Measurements from ENCODE around the gene EVI2B. TPM values are rescaled to one million over a fixed set of nuclear protein-coding genes. Genes with fewer than 3 reads are reported as not detected.

The EVI2B gene
- total and polyA plus RNA-seq, 4 donors = 2.8 to 5.8 (median 3.7) TPM

DNA sequence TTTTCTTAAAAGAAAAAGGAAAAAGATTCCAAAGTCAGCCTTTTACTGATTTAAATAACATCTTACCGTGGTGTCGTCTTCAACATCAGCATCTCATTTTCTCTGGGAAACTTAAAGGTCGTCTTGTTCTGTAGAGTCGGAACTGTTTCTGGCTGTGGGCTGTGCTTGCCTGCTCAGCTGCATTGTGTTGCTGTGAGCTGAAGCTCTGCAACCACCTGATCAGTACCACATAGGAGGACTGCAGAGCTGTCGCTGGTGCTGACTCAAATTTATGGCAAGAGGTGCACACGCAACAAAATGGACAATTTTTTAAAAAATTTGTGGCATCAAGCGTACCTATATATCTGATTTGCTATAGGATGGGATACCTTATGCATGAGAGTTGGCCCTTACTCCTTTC, 16.8 kb downstream of the EVI2B start, which contains the start of gene OMG:
Gene OMG (minus strand): TSS at position 150 of the 400 bp plus-strand sequence. CDS start 908 bp downstream, outside the sequence.
- 94% methylated on average over 7 of the region's 7 CpGs for WGBS
- Histone ChIP-seq H3K27ac (ENCODE audit: low read depth in 1 of 2, low read length in 2 of 2) (no peak within 1 kb of the TSS), H3K9ac (ENCODE audit: low read depth in 1 of 2, low read length in 2 of 2) (no peak within 1 kb of the TSS), H3K4me1 (ENCODE audit: control insufficient read depth in 4 of 4, insufficient read depth in 4 of 4, low read length in 3 of 4) (no peaks in the 10 kb centered on the region), H3K27me3 (ENCODE audit: control insufficient read depth in 4 of 4, insufficient read depth in 4 of 4, low read length in 3 of 4) (no peaks in the 10 kb centered on the region), H3K36me3 (ENCODE audit: control insufficient read depth in 4 of 4, insufficient read depth in 3 of 4, low read depth in 1 of 4, low read length in 3 of 4) (peaks cover 0 to 4% (median 2%) of the 10 kb centered on the region in 4 donors), H3K9me3 (ENCODE audit: control insufficient read depth in 4 of 4, low read length in 3 of 4) (no peaks in the 10 kb centered on the region), H3K4me3 (ENCODE audit: low read depth in 1 of 3, low read length in 3 of 3) (no peak within 1 kb of the TSS)
- no peak for TF ChIP-seq FOXA2 (IDR thresholded peaks at IDR 0.05)
- TF ChIP-seq, protein P1, sequence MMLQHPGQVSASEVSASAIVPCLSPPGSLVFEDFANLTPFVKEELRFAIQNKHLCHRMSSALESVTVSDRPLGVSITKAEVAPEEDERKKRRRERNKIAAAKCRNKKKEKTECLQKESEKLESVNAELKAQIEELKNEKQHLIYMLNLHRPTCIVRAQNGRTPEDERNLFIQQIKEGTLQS (IDR thresholded peaks at IDR 0.05) = no peak
- DNase-seq (ENCODE audit: low spot score) = no peak

DNA sequence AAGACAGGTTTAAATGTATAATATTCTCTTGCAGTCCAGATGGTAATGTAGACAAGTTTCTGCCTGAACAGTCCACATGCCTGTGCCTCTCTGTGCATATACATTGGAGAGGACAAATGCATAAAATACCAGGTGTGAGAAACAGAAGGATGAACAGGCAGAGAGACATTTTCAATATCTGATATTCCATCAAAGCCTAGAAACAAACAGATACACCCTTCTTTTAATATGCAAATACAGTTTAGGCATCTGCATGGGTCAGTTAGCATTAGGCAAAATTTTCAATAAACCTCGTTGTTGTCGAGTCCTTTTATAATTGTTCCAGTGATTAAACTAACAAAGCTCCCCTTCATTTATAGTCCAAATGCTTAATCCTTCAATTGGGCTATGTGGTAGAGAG, 17.7 kb downstream of the EVI2B start:
- H3K9me3 ChIP-seq (ENCODE audit: control insufficient read depth in 4 of 4, low read length in 3 of 4) = no peaks in the 10 kb centered on the region
- no peak for DNase-seq (ENCODE audit: low spot score)
- TF ChIP-seq, protein P2, sequence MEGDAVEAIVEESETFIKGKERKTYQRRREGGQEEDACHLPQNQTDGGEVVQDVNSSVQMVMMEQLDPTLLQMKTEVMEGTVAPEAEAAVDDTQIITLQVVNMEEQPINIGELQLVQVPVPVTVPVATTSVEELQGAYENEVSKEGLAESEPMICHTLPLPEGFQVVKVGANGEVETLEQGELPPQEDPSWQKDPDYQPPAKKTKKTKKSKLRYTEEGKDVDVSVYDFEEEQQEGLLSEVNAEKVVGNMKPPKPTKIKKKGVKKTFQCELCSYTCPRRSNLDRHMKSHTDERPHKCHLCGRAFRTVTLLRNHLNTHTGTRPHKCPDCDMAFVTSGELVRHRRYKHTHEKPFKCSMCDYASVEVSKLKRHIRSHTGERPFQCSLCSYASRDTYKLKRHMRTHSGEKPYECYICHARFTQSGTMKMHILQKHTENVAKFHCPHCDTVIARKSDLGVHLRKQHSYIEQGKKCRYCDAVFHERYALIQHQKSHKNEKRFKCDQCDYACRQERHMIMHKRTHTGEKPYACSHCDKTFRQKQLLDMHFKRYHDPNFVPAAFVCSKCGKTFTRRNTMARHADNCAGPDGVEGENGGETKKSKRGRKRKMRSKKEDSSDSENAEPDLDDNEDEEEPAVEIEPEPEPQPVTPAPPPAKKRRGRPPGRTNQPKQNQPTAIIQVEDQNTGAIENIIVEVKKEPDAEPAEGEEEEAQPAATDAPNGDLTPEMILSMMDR (IDR thresholded peaks at IDR 0.05; ENCODE audit: low read depth, low read length, missing input control) = no peak
- TF ChIP-seq, protein P3, sequence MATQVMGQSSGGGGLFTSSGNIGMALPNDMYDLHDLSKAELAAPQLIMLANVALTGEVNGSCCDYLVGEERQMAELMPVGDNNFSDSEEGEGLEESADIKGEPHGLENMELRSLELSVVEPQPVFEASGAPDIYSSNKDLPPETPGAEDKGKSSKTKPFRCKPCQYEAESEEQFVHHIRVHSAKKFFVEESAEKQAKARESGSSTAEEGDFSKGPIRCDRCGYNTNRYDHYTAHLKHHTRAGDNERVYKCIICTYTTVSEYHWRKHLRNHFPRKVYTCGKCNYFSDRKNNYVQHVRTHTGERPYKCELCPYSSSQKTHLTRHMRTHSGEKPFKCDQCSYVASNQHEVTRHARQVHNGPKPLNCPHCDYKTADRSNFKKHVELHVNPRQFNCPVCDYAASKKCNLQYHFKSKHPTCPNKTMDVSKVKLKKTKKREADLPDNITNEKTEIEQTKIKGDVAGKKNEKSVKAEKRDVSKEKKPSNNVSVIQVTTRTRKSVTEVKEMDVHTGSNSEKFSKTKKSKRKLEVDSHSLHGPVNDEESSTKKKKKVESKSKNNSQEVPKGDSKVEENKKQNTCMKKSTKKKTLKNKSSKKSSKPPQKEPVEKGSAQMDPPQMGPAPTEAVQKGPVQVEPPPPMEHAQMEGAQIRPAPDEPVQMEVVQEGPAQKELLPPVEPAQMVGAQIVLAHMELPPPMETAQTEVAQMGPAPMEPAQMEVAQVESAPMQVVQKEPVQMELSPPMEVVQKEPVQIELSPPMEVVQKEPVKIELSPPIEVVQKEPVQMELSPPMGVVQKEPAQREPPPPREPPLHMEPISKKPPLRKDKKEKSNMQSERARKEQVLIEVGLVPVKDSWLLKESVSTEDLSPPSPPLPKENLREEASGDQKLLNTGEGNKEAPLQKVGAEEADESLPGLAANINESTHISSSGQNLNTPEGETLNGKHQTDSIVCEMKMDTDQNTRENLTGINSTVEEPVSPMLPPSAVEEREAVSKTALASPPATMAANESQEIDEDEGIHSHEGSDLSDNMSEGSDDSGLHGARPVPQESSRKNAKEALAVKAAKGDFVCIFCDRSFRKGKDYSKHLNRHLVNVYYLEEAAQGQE (IDR thresholded peaks at IDR 0.05) = no peak
- TF ChIP-seq EGR1 (IDR thresholded peaks at IDR 0.05; ENCODE audit: low read depth in 2 of 2) = no peak
- no peak for TF ChIP-seq RXRA (IDR thresholded peaks at IDR 0.05)
- no peak for TF ChIP-seq TAF1 (conservative IDR thresholded peaks at IDR 0.05)
- TF ChIP-seq YY1 (IDR thresholded peaks at IDR 0.05) = no peak
- TF ChIP-seq, protein P4, sequence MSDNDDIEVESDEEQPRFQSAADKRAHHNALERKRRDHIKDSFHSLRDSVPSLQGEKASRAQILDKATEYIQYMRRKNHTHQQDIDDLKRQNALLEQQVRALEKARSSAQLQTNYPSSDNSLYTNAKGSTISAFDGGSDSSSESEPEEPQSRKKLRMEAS (IDR thresholded peaks at IDR 0.05) = no peak
- TF ChIP-seq NR2F2 (IDR thresholded peaks at IDR 0.05) = no peak
- TF ChIP-seq, protein P5, sequence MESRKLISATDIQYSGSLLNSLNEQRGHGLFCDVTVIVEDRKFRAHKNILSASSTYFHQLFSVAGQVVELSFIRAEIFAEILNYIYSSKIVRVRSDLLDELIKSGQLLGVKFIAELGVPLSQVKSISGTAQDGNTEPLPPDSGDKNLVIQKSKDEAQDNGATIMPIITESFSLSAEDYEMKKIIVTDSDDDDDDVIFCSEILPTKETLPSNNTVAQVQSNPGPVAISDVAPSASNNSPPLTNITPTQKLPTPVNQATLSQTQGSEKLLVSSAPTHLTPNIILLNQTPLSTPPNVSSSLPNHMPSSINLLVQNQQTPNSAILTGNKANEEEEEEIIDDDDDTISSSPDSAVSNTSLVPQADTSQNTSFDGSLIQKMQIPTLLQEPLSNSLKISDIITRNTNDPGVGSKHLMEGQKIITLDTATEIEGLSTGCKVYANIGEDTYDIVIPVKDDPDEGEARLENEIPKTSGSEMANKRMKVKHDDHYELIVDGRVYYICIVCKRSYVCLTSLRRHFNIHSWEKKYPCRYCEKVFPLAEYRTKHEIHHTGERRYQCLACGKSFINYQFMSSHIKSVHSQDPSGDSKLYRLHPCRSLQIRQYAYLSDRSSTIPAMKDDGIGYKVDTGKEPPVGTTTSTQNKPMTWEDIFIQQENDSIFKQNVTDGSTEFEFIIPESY (IDR thresholded peaks at IDR 0.05) = no peak
- no peak for TF ChIP-seq HNF4G (IDR thresholded peaks at IDR 0.05)
- no peak for TF ChIP-seq FOXA2 (IDR thresholded peaks at IDR 0.05)
- TF ChIP-seq FOXA1 (IDR thresholded peaks at IDR 0.05) = no peak
- H3K27ac ChIP-seq (ENCODE audit: low read depth in 1 of 2, low read length in 2 of 2) = no peak overlapping the region
- H3K36me3 ChIP-seq (ENCODE audit: control insufficient read depth in 4 of 4, insufficient read depth in 3 of 4, low read depth in 1 of 4, low read length in 3 of 4) = peaks cover 0 to 4% (median 2%) of the 10 kb centered on the region in 4 donors
- 92% methylated on average over 2 of the region's 2 CpGs for WGBS
- H3K27me3 ChIP-seq (ENCODE audit: control insufficient read depth in 4 of 4, insufficient read depth in 4 of 4, low read length in 3 of 4) = no peaks in the 10 kb centered on the region
- no peaks in the 10 kb centered on the region for H3K4me1 ChIP-seq (ENCODE audit: control insufficient read depth in 4 of 4, insufficient read depth in 4 of 4, low read length in 3 of 4)
- no peak overlapping the region for H3K9ac ChIP-seq (ENCODE audit: low read depth in 1 of 2, low read length in 2 of 2)
- H3K4me3 ChIP-seq (ENCODE audit: low read depth in 1 of 3, low read length in 3 of 3) = no peak overlapping the region

All from liver (tissue), 9 donors.